GM21381 (cell line): Measurements from ENCODE around the gene TRRAP.
"Not testable (repeated sequence)": the region's sequence is repeated elsewhere in the genome, so short reads cannot be mapped to it uniquely, and the experiment has no call there.

ENCODE experiments used
- ATAC-seq: cut with Tn5 transposase; IDR thresholded peaks from one replicate; pipeline ENCODE4 v1.9.1; 2021; ENCODE audit warnings: mild to moderate bottlenecking, moderate library complexity; ENCODE audit not compliant: unreplicated experiment

TRRAP gene

DNA sequence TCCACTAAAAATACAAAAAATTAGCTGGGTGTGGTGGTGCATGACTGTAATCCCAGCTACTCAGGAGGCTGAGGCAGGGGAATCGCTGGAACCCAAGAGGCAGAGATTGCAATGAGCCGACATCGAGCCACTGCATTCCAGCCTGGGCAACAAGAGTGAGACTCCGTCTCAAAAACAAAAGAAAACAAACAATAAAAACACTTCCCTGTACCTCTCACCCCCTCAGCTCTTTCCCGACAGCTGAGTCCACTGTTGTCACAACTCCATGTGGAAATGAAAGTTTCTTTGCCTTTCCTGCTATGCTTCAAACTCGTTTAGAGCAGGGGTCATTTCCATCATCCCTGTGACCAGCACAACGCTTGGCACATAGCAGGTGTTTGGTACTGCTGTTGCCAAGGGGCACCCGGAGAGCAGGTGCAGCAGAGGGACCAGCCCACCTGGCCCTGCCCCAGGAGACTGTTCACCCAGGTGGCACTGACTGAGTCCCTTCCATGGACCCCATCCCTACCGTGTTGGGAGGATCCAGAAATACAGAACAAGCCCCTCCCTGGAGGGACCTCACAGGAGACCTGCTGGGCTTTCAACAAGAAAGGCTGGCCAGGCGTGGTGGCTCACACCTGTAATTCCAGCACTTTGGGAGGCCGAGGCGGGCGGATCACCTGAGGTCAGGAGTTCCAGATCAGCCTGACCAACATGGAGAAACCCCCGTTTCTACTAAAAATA is 13.4 kb upstream of the TRRAP start:
- no peak for ATAC-seq

DNA sequence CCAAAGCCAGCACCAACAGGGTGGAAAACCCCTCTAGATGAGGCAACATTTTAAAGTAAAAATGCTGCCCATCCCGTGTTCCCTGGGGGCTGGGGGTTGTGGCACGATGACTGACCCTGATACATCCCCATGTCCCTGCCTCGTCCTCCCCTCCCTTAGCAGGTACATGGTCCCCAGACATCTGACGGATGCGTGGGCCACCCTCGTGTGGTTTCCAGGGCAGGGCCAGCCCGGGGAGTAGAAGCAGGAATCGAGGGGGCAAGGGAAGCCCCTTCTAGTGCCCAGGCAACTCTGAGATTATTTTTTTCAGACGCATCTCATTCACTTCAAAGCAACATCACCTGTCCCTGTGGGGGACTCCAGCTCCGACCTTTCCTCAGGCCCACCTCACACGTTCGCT is 12.0 kb upstream of the TRRAP start:
- no peak for ATAC-seq

DNA sequence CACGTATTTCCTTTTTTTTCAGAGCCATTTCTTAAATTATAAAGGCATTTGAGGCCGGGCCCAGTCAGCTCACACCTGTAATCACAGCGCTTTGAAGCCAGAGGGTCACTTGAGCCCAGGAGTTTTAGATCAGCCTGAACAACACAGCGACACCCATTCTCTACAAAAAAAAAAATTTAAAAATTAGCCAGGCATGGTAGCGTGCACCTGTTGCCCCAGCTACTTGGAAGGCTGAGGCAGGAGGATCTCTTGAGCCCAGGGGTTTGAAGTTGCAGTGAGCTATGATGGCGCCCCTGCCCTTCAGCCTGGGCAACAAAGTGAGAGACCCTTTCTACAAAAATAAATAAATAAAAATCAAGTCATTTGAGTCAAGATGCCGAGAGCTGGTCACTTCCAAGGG is 11.6 kb upstream of the TRRAP start:
- ATAC-seq = no peak

DNA sequence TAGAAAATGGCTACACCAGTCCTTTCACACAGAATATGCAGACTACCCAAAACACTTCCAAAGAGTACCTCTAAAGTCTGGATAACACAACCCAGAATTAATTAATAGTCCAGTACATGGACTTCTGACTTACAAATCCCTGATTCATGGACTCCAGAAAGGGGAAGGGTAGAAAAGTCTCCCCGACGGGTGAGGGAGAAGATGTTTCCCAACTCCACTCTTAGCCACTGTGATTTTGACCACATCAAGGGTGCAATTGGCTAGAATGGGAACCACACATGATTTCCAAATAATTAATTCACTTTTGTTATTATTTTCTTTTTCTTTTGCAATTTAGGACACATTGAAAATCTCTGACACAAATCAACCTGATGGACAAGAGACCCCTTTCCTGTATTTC is 9.9 kb upstream of the TRRAP start:
- ATAC-seq = no peak

DNA sequence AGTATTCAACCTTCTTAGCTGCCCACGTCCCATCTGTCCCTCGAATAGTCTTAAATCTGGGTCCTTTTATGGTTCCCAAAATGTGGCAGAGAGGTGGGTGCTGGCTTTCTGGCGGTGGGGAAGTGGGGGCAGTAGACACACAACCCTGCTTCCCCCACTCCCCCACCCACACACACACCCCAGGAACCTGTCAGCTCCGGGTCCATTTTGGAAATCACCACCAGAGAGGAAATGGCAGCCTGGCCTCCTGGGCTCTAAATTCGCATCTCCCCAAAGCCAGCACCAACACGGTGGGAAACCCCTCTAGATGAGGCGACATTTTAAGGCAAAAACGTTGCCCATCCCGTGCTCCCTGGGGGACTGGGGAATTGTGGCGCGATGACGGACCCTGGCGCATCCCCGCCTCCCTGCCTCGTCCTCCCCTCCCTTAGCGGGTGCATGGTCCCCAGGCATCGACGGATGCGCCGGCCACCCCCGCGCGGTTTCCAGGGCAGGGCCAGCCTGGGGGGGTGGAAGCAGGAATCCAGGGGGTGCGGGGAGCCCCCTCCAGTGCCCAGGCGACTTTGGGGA is 9.2 kb upstream of the TRRAP start:
- ATAC-seq = no peak

GRCh38 chr7:98869597-98870120 is 8.7 kb upstream of the TRRAP start, which contains the start of gene TMEM130:
Gene TMEM130 (minus strand): TSS chr7:98870014. CDS start chr7:98869861, 153 bp downstream.
- no peak for ATAC-seq

- ATAC-seq = peak; percentile 61
Measured at GRCh38 chr7:98870121-98870651, 8.1 kb upstream of the TRRAP start.

DNA sequence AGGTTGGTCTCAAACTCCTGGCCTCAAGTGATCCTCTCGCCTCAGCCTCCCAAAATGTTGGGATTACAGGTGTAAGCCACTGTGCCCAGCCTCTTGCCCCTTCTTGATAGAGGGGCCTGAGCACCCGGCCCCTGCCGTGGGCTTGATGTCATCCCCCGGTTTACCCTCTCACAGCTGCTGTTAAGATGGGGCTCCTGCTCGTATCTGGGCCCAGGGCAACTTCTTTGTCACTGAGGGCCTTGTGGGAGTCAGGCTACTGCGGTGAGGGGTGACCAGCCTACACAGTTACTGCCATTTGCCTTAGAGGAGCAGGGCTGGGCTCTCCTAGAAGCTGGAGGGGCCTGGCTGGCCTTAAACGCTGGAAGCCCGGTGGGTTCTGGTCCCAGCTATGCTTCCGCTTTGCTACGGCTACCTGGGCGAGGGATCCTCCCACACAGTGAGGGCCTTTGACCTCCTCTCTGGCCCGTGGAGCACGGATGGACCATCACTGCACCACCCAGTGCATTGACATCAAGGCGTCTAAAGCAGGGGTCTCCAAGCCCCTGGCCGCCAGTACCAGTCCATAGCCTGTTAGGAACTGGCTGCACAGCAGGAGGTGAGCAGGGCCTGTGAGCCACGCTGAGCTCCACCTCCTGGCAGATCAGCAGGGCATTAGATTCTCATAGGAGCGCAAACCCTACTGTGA is 7.4 kb upstream of the TRRAP start:
- no peak for ATAC-seq

DNA sequence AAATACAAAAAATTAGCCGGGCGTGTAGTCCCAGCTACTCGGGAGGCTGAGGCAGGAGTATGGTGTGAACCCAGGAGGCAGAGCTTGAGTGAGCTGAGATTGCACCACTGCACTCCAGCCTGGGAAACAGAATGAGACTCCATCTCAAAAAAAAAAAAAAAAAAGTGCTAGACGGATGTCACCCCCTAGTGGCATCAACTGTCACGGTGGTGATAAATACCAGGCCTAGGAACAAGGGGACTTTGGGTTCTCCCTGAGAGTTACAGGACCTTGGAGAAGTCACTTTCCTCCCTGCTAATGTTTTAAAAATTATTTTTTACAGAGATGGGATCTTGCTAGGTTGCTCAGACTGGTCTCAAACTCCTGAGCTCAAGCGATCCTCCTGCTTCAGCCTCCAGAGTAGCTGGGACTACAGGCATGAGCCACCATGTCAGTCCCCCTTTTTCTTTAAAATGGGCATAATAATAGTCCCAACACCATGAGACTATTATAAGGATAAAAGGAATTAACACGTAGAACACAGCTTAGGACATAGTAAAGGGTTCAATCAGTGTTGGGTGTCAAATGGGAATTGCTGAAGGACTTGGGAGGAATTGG is 5.9 kb upstream of the TRRAP start:
- ATAC-seq = no peak

DNA sequence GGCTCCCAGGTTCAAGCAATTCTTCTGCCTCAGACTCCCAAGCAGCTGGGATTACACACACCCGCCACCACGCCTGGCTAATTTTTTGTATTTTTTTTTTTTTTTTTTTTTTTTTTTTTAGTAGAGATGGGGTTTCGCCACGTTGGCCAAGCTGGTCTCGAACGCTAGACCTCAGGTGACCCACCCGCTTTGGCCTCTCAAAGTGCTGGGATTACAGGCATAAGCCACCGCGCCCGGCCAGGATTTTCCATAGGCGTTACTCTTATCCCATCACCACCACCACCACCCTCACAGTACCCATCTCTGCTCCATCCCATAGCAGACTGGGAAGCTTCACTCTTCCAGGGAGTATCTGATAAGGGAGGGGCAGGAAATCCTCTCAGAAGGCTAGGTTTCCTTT is 4.7 kb upstream of the TRRAP start:
- not testable (repeated sequence) for ATAC-seq

GRCh38 chr7:98874942-98875341 is 3.4 kb upstream of the TRRAP start:
- no peak for ATAC-seq

- ATAC-seq = no peak
Measured at GRCh38 chr7:98875501-98875900, 2.8 kb upstream of the TRRAP start.

DNA sequence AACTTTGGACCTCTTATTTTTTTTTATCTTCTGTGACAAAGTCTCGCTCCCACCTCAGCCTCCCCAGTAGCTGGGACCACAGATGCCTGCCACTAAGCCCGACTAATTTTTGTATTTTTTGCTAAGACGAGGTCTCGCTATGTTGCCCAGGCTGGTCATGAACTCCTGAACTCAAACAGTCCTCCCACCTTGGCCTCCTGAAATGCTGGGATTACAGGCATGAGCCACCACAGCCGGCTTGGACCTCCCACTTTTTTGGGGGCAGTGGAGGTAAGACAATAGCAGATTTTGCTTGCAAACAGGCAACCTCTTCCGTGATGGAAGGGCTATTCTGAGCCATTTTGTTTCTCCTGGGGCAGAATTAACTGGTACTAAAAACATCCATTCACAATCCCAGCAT is 1.2 kb upstream of the TRRAP start:
- no peak for ATAC-seq

DNA sequence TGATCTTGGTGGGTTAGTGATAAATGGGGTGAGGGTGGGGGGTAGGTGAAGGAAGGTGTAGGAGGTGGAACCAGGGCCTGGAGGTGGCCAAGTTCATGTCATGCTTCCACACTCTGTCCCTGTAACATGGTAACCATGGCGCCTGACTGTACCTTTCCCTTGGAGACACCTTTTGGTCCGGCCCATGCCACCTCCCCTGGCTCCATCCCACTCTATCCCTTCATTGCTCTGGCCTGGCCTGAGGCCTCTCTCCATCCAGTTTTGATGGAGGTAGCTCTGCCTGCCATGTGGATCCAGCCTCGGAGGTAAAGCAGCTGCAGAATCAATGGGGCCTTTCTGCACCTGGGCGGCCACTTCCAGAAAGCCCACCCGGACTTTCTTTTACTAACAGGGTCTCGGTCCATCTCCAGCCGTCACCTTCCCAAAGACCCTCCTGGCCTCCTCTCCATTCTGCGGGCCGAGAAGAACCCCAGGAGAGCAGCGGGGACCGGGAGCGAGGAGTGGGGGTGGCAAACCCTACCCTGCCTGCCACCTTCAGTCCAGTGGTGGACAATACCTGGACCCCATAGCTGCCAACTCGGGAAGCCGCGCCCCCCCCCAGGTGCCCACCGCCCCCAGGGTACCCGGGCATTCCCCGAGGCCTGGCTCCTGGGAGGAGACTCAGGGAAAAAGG is 504 bp upstream of the TRRAP start:
- ATAC-seq = no peak

- peak; percentile 81 for ATAC-seq
Measured at GRCh38 chr7:98879198-98879978, 1.1 kb downstream of the TRRAP start.

DNA sequence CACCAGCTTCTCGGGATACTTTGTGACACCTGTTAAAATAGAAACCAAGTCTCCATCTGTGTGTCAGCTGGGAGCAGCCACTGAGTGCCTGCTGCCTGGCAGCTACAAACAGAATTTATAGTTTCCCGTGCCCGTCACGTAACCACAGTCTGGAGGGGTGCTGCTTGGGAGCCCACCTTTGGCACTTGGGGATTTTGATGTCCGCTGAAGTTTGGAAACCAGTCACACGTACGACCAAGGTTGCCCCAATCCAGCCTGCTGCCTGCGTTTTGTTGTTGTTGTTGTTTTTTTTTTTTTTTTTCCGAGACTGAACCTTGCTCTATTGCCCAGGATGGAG is 1.6 kb downstream of the TRRAP start:
- no peak for ATAC-seq

DNA sequence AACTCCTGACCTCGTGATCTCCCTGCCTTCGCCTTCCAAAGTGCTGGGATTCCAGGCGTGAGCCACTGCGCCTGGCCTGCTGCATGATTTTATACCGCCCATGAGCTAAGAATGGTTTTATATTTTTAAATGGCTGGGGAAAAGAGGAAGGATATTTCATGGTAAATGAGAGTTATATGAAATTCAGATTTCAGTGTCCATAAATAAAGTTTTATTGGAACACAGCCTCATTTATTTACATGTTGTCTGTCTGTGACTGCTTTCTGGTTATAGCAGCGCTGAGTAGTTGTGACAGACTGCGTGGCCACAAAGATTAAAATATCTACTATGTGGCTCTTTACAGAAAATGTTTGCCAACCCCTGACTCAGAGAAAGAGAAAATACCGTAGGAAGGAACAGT is 2.2 kb downstream of the TRRAP start:
- ATAC-seq = no peak

DNA sequence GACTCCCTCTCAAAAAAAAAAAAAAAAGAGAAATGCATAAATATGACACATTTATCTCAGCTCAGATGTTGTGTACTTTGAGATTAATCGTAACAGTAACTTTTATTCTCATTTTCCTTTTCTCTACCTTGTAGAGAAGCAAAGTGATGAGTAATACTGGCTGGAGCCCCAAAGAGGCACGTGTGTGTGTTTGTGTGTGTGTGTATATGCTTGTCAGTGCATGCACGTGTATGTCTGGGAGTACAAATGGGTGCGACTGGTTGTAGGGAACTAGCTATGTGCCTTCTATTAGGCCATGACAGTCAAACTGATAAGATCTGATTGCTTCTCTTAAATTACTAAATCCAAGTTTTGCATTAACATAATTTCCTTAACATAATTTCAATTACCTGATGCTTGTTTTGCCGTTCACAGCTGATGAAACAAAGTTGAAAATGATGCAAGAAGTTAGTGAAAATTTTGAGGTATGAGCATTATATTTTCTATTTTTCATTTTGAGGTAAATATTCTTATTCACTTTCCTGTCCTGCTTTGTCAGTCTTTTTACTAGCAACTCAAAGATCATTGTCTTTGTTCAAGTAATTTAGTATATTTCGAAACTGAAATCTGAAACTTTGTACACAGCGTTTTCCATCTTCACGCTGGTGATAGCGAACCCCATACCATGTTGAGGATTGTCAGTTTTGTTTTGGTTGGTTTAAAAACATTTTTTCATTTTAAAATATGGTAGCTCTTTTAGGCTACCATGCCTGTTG is 3.4 kb downstream of the TRRAP start:
- ATAC-seq = no peak

GRCh38 chr7:98884416-98884815 is 6.1 kb downstream of the TRRAP start:
- no peak for ATAC-seq
